Measurements from ENCODE around the gene YAE1. TPM values are rescaled to one million over a fixed set of nuclear protein-coding genes. Genes with fewer than 3 reads are reported as not detected.

YAE1 gene
- total RNA-seq, 1 donor from 2014 or later = 13.2 TPM

DNA sequence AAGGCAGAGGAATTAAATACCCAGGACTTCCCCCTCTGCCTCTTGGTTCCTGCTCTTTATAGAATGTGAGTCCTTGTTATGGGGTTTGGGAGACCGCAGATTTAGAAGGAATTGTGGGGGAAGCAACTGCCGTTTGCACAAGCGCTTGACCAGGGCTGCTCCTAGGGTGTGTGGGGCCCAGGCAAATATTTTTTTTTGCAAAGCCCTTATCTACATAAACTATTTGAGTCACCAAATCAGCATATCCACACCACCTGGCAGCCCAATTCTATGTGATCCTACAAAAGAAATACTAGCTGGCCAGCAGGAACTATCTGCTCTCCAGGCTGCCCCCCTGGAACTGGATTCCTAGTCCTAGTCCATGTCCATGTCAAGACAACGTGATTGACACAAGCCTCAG lies 33.4 kb upstream of the YAE1 start:
- Histone ChIP-seq H3K4me3 (ENCODE audit: low read depth, low read length) (no peak overlapping the region), H3K36me3 (ENCODE audit: control insufficient read depth, insufficient read depth, low read length) (no peaks in the 10 kb centered on the region), H3K27me3 (ENCODE audit: control insufficient read depth, insufficient read depth, low read length) (peaks cover 4% of the 10 kb centered on the region)
- TF ChIP-seq, protein P1, sequence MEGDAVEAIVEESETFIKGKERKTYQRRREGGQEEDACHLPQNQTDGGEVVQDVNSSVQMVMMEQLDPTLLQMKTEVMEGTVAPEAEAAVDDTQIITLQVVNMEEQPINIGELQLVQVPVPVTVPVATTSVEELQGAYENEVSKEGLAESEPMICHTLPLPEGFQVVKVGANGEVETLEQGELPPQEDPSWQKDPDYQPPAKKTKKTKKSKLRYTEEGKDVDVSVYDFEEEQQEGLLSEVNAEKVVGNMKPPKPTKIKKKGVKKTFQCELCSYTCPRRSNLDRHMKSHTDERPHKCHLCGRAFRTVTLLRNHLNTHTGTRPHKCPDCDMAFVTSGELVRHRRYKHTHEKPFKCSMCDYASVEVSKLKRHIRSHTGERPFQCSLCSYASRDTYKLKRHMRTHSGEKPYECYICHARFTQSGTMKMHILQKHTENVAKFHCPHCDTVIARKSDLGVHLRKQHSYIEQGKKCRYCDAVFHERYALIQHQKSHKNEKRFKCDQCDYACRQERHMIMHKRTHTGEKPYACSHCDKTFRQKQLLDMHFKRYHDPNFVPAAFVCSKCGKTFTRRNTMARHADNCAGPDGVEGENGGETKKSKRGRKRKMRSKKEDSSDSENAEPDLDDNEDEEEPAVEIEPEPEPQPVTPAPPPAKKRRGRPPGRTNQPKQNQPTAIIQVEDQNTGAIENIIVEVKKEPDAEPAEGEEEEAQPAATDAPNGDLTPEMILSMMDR (IDR thresholded peaks at IDR 0.05; ENCODE audit: insufficient read depth, low read length, severe bottlenecking) = no peak
- FAIRE-seq = no peak
- no peak for DNase-seq (ENCODE audit: low read depth)

DNA sequence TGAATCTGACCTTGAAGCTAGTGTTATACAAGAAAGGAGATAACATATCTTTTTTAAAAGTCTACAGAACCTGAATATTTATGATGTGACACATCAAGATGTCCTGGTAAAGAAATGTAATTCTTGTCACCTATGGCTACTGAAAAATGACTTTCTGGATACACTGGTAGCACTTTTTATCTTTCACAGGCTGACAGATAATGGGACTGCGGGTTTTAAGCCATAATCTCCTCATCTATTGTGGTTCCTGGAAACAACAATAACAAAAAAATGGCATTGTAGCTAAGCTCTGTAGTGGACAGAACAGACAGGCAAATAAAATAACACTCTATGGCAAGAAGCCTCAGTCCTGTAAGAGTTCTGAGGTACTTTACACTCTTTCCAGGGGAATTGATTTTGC lies 31.6 kb upstream of the YAE1 start:
- DNase-seq (ENCODE audit: low read depth) (no peak), FAIRE-seq (no peak)
- H3K36me3 ChIP-seq (ENCODE audit: control insufficient read depth, insufficient read depth, low read length) = no peaks in the 10 kb centered on the region
- H3K27me3 ChIP-seq (ENCODE audit: control insufficient read depth, insufficient read depth, low read length) = peaks cover 4% of the 10 kb centered on the region
- TF ChIP-seq, protein P1 (IDR thresholded peaks at IDR 0.05; ENCODE audit: insufficient read depth, low read length, severe bottlenecking) = no peak
- H3K4me3 ChIP-seq (ENCODE audit: low read depth, low read length) = no peak overlapping the region

DNA sequence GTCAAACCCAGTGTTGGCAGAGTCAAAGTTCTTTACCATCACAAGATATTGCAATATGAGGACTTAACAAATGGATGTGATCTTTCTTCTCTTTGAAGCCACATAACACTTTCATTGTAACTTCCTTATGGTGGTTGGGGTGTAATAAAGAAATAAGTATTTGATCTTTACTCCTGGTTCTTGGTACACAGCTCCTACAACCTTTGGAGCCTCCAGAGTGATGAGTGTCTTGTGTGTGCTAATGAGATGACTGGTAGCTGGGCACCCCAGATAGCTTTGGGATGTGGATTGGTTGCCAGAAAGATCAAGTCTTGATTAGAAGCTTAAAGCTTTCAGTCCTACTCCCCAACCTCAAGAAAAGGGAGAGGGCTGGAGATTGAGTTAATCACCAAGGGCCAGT lies 31.1 kb upstream of the YAE1 start:
- no peak for FAIRE-seq
- no peak overlapping the region for H3K4me3 ChIP-seq (ENCODE audit: low read depth, low read length)
- TF ChIP-seq, protein P1 (IDR thresholded peaks at IDR 0.05; ENCODE audit: insufficient read depth, low read length, severe bottlenecking) = no peak
- DNase-seq (ENCODE audit: low read depth) = no peak
- H3K36me3 ChIP-seq (ENCODE audit: control insufficient read depth, insufficient read depth, low read length) = no peaks in the 10 kb centered on the region
- H3K27me3 ChIP-seq (ENCODE audit: control insufficient read depth, insufficient read depth, low read length) = peaks cover 4% of the 10 kb centered on the region

DNA sequence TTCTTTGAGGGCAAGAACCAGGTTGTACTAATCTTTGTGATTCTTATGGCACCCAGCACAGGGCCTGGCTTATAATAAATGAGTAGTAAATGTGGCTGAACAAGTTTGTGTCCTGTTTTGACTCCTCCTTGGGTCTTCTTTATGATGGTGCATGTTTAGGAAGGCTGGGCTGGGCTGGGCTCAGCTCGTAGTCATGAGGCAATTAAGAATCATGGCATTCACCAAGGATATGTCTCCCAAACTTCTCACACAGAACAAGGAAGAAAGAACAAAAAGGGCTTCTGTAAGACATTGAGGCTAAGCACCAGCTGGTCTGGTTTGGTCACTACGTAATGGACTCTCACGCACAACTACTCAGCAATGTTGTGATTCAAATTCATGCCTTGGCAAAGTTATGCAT lies 30.5 kb upstream of the YAE1 start:
- TF ChIP-seq, protein P1 (IDR thresholded peaks at IDR 0.05; ENCODE audit: insufficient read depth, low read length, severe bottlenecking) = no peak
- Histone ChIP-seq H3K4me3 (ENCODE audit: low read depth, low read length) (no peak overlapping the region), H3K36me3 (ENCODE audit: control insufficient read depth, insufficient read depth, low read length) (no peaks in the 10 kb centered on the region), H3K27me3 (ENCODE audit: control insufficient read depth, insufficient read depth, low read length) (peaks cover 4% of the 10 kb centered on the region)
- FAIRE-seq (no peak), DNase-seq (ENCODE audit: low read depth) (peak; percentile 7)

DNA sequence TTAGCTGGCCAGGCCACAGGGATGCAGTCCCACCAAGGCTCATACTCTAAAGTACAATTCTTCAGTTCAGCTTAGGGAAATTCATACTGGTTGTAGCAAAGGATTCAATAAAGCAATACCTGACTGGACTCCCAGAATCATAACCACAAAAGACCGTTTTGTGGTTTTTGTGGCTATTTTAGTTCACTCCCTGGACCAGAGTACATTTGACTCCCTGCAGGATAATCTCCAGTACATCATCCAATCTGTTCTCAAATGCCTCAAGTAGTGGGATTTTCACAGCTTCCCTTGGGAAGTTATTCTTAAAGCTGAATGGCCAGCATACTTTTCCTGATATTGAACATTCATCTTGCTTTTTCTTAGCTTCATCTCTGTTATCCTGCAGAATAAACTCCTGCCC lies 29.3 kb upstream of the YAE1 start:
- peaks cover 4% of the 10 kb centered on the region for H3K27me3 ChIP-seq (ENCODE audit: control insufficient read depth, insufficient read depth, low read length)
- no peak for FAIRE-seq

DNA sequence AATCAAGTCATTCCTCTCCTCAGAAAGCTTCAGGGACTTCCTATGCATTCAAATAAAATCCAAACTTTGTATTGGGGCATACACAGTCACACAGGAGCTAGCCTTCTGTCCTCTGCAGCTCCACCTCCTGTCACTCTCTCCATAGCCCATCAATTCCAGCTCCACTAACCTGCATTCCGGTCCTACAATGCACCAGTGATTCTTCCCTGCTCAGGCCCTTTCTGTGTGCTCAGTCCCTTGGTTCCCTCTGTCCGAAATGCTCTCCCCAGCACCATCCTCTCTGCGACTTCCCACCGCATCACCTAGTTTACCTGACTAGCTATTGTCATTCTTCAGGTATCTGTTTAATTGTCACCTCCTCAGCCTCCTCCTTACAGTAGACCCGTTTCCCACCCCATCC lies 26.4 kb upstream of the YAE1 start:
- H3K4me3 ChIP-seq (ENCODE audit: low read depth, low read length) = no peak overlapping the region
- no peaks in the 10 kb centered on the region for H3K36me3 ChIP-seq (ENCODE audit: control insufficient read depth, insufficient read depth, low read length)
- FAIRE-seq (peak; percentile 40), DNase-seq (ENCODE audit: low read depth) (no peak)
- no peaks in the 10 kb centered on the region for H3K27me3 ChIP-seq (ENCODE audit: control insufficient read depth, insufficient read depth, low read length)
- TF ChIP-seq, protein P1 (IDR thresholded peaks at IDR 0.05; ENCODE audit: insufficient read depth, low read length, severe bottlenecking) = no peak

More for the DNA sequence above, 29.3 kb upstream of the YAE1 start:
- TF ChIP-seq, protein P1 (IDR thresholded peaks at IDR 0.05; ENCODE audit: insufficient read depth, low read length, severe bottlenecking) = no peak
- H3K4me3 ChIP-seq (ENCODE audit: low read depth, low read length) = no peak overlapping the region
- no peaks in the 10 kb centered on the region for H3K36me3 ChIP-seq (ENCODE audit: control insufficient read depth, insufficient read depth, low read length)
- DNase-seq (ENCODE audit: low read depth) = no peak
